ENCODE data around the gene UNC5CL. TPM values are rescaled to one million over a fixed set of nuclear protein-coding genes. Genes with fewer than 3 reads are reported as not detected.
A peak's percentile ranks its signal among the peaks of the same experiment; 100 is the strongest.
"Not testable (repeated sequence)": the region's sequence is repeated elsewhere in the genome, so short reads cannot be mapped to it uniquely, and the experiment has no call there.

The UNC5CL gene
- total and polyA plus RNA-seq, 11 donors, result 0.21 to 1.1 (median 0.50) TPM

DNA sequence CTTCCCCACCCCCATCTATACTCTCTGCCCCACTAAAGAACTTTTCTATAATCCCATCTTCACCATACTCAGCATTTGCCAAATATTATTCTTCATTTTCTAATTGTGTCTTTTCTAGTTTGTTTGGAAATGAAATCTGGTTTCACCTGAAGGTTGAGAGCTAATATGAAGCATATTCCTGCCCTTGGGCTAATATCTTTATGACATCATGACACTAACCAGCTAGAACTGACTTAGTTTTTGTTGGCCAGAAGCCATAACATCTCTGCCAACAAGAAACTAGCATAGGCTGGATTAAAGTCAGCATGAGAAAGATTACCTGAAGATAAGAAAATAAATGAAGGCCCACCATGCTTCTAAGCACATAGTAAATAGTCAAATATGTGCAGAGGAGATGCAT is 16.7 kb downstream of the UNC5CL start:
- ATAC-seq (no peak), DNase-seq (no peak)
- intact Hi-C loops (cut with DNase I), result loop anchor here in 7 of 10 donors (2.0 to 10.0 kb wide), 9 partner anchors 125 to 1677 kb away; no protein-coding TSS in a partner anchor
- Histone ChIP-seq H3K27ac (no peak overlapping the region), H3K4me1 (peaks cover 0 to 17% (median 3%) of the 10 kb centered on the region in 12 donors), H3K36me3 (no peaks in the 10 kb centered on the region), H3K9me3 (peaks cover 0 to 10% (median 0%) of the 10 kb centered on the region in 12 donors), H3K27me3 (no peaks in the 10 kb centered on the region), H3K4me3 (no peak overlapping the region)
- peak in 1 of 12 donors; percentile 4 for TF ChIP-seq CTCF (IDR thresholded peaks at IDR 0.05)
- no peak for TF ChIP-seq POLR2A (IDR thresholded peaks at IDR 0.05)

- H3K27me3 ChIP-seq, result no peaks in the 10 kb centered on the region
- 69 to 80% (median 75%) methylated on average over 3 of the region's 3 CpGs for WGBS, 4 donors
- H3K27ac ChIP-seq, result no peak overlapping the region
- no peak overlapping the region for H3K4me3 ChIP-seq
- no peaks in the 10 kb centered on the region for H3K36me3 ChIP-seq
- TF ChIP-seq POLR2A (IDR thresholded peaks at IDR 0.05), result no peak
- peak in 9 of 12 donors; percentile 16 to 52 (median 33) for TF ChIP-seq CTCF (IDR thresholded peaks at IDR 0.05)
- intact Hi-C loops (cut with DNase I), result loop anchor here in 7 of 10 donors (2.0 to 10.0 kb wide), 9 partner anchors 125 to 1677 kb away; no protein-coding TSS in a partner anchor
- H3K4me1 ChIP-seq, result peaks cover 0 to 12% (median 1%) of the 10 kb centered on the region in 12 donors
- peak in 2 of 5 donors; percentile 37 to 60 for DNase-seq
- ATAC-seq, result peak; percentile 71 to 91 (median 78)
- H3K9me3 ChIP-seq, result peaks cover 0 to 10% (median 0%) of the 10 kb centered on the region in 12 donors
Observed at GRCh38 chr6:41021832-41022231, 17.2 kb downstream of the UNC5CL start.

- H3K36me3 ChIP-seq, result no peaks in the 10 kb centered on the region
- no peak overlapping the region for H3K4me3 ChIP-seq
- no peak for ATAC-seq
- H3K4me1 ChIP-seq, result peaks cover 0 to 9% (median 0%) of the 10 kb centered on the region in 12 donors
- H3K27ac ChIP-seq, result no peak overlapping the region
- WGBS, 4 donors, result 88 to 98% (median 94%) methylated on average over 1 of the region's 1 CpG
- intact Hi-C loops (cut with DNase I), result no loop called here
- H3K9me3 ChIP-seq, result peaks cover 0 to 10% (median 0%) of the 10 kb centered on the region in 12 donors
- no peak for DNase-seq
- H3K27me3 ChIP-seq, result no peaks in the 10 kb centered on the region
- TF ChIP-seq CTCF (IDR thresholded peaks at IDR 0.05) (no peak), POLR2A (IDR thresholded peaks at IDR 0.05) (no peak)
Observed at GRCh38 chr6:41017663-41018062, 21.4 kb downstream of the UNC5CL start.

- H3K4me3 ChIP-seq; ATAC-seq; intact Hi-C loops (cut with DNase I); H3K36me3 ChIP-seq; H3K4me1 ChIP-seq; H3K9me3 ChIP-seq; DNase-seq; H3K27ac ChIP-seq; H3K27me3 ChIP-seq: not testable (repeated sequence)
- WGBS, 4 donors, result 93 to 99% (median 99%) methylated on average over 4 to 5 of the region's 5 CpGs
Observed at GRCh38 chr6:41015860-41016259, 23.2 kb downstream of the UNC5CL start.

DNA sequence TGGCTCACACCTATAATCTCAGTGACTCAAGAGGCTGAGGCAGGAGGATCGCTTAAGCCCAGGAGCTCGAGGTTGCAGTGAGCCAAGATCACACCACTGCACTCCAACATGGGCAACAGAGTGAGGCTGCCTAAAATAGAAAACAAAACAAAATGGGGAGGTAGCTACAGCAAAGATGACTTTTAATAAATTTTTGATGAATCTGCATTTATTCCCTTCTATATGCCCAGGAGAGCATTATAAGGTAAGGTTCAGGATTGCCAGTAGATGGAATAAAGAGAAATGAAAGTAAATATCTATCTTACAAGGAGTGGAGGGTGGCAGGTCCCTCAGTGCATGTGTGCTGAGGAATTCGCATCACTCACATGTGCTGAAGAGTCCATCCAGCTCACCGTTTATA is 24.2 kb downstream of the UNC5CL start:
- Histone ChIP-seq H3K27me3 (no peaks in the 10 kb centered on the region), H3K27ac (no peak overlapping the region), H3K4me1 (no peaks in the 10 kb centered on the region), H3K9me3 (no peaks in the 10 kb centered on the region), H3K4me3 (no peak overlapping the region), H3K36me3 (no peaks in the 10 kb centered on the region)
- no peak for TF ChIP-seq CTCF (IDR thresholded peaks at IDR 0.05)
- no peak for TF ChIP-seq POLR2A (IDR thresholded peaks at IDR 0.05)
- 69 to 83% (median 80%) methylated on average over 4 of the region's 4 CpGs for WGBS, 4 donors
- intact Hi-C loops (cut with DNase I), result no loop called here
- ATAC-seq (no peak), DNase-seq (no peak)

Data from heart left ventricle (tissue), 16 donors.